KG1 (cell line): ENCODE data around the gene KAT2A.
"Not testable (repeated sequence)": the region's sequence is repeated elsewhere in the genome, so short reads cannot be mapped to it uniquely, and the experiment has no call there.

ENCODE experiments used
- DNase-seq: peaks from one replicate; lab custom pipeline; 2025; lab: John Stamatoyannopoulos, UW

Gene KAT2A

DNA sequence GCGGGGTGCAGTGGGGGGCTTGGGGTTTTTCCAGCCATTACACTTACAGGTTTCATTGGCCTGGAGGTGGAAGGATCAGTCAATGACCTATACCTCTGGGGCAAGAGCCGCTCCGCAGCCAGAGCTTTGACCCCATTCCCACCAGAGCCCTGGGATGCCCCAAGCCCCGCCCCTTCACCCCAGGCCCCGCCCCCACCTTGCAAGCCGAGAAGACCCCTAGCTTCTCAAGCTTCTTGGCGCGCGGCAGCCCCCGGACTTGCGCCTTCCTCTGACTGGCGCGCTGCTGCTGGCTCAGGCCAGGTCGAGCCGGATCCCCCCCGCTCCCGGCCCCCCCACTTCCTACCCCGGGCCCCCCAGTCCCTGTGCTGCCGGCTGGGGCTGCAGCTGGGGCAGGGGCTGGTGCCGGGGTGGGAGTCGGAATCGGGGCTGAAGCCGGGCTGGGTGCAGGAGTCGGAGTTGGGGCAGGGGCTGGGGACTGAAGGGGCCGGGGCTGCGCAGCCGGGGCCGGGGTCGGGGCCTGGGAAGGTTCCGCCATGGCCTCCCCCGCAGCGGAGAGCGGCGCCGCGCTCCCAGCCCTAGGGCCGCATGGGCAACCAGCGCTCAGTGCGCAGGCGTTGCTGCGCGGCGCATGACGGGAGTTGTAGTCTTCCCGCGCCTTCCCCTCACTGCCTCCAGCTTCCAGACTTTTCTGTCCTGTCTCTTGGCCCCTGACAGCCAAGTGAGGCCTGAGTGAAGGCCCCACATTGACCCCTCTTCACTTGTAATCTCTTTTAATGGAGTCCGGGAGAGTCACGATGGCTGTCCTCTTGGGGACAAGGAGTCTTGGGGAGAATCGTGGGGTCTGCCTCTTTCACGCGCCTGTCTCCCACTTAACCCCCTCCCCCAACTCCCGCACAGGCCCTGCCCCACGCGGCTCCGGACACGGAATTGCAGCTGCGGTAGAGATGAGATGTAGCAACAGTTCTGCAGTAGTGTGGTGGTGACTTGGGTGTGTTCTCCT is at the start of gene KAT2A:
Gene KAT2A (minus strand): TSS at position 598 of the 1,000 bp plus-strand sequence. CDS start 63 bp downstream, at position 535.
- DNase-seq, result peak; percentile 79

DNA sequence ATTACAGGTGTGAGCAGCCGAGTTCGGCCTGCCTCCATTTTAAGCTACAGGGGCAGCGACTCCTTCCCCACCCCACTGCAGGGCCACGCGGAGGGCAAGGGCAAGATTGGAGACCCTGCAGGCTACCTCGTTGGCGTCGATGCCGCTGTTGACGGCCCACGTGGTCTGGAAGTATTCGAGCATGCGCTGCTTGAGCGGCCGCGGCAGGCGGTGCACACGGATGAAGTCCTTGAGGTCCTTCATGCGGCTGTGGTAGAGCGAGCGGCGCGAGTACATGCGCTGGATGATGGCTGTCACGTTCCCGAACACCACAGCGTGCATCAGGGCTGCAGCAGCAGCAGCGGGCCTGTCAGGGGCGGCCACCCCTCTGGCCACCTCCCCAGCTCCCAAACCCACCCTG is 48.2 kb upstream of the KAT2A start:
- no peak for DNase-seq

DNA sequence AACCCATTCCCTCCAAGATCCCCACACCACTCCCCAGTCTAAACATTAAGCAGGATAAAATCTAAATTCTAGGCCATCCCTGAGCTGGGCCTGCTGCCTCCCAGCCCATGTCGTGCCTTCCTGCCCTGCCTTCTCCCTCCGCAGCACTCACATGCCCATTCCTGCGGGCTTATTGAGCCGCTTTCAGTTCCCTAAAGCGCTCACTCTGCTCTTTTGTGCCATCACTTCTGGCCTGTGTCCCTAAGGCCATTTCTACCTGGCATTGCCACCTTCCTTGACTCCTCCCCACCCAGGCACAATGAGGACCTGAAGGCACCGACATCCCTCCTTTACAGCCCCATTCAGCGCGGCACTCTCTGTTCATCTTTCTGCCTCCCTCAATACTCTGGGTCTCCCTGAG is 46.6 kb upstream of the KAT2A start:
- DNase-seq, result no peak

DNA sequence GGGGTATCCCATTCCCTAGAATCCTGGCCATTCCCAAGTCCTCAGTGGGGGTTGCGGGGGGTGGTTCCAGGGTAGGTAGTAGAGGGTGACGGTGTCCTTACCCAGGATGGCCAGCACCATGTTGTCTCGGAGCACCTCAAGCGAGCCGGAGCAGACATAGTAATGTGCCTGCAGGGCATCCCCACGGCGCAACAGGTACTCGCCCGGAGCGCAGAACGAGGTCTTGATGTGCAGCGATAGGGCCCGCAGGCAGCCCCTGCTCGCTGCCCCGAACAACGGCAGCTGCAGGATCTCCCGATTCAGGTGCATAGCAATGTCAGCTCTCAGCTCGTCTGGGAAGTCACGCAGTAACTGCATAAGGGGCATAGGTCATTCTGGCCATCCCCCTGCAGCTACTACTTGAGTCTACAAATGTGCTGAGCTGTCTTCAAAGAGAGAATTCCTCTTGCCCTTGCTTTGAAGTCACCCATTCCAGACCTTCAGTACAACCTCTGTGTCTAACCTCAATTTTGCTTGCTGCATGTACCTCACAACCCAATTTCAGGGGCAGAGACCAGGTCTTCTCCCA is 45.1 kb upstream of the KAT2A start:
- DNase-seq, result no peak

DNA sequence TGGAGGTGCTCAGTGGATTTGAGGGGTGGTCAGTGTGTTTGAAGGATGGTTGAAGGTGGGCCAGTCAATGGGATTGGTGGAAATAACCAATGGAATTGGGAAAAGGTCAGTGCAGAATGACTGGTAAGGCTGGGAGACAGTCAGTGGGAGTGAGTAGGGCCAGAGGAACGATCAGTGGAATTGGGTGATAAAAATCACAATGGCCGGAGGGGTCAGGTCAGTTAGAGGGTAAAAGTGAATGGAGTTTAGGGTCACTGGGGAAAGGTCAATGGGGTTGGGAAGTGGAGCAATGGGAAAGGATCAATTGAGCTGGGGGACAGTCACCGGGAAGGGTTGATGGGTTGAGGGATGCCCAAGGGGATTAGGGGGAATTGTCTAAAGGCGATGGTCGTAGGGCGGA is 44.6 kb upstream of the KAT2A start:
- DNase-seq, result no peak

DNA sequence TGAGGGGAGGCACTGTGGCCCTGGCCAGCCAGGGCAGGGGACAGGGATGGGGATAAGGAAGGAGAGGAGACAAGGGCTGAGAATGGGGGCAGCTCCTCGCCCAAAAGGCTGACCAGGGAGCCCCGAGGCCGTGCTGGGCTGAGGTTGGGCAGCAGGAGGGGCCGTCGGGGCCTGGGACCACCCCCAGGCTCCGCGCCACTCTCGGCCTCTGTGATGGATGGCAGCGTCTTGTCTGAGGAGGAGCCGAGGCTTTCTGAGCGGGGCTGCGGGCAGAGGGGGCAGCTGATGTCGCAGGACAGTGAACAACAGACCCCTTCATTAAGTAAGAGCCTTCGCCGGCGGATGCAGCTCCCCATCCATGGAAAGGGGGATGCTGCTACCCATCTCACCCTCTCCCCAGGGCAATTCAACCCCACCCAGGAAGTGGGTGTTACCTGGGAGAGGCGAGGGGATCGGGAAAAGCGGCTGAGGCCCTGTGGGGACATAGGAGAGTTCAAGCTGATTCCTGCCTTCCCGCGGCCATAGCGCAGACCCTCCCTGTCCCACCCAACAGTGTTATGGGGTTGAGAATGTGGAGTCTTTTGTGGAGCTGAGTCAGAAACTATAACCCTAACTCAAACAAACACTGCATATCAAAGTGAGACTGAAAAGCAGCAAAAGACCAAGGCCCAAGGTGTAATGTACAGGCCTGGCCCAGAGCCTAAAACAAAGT is 42.7 kb upstream of the KAT2A start:
- no peak for DNase-seq

DNA sequence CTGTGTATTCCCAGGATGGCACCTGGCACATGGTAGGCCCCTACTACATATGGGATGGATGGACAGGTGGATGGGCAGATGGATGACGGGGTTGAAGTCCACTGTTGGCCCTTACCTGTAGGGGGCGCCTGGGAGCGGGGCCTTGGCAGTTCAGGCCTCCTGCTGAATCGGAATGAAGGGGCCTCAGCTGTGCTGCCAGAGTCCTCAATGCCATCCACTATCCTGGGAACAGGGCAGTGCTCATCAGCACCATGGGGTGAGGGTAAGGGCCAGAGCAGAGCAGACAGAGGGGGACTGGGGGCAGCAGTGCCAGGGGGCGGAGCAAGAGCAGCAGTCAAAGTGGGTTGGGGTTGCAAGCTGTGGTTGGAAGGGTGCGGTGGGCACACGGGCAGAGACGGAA is 41.9 kb upstream of the KAT2A start:
- DNase-seq, result peak; percentile 4

DNA sequence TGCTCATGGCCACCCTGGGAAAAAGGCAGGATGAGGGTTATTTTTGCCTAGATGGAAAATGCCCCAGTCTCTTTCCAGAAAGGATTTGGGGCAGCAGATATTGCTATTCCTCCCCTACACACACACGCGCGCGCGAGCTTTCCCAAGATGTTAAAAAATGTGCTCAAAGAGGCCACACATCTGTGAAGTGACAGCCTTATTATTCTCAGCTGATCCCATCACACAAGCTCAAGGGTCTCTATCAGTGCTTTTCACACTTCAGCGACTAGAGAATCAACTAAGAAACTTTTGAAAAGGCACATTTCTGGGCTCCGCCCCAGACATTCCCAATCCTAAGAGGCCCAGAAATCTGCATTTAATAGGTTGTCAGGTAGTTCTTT is 39.4 kb upstream of the KAT2A start:
- no peak for DNase-seq

DNA sequence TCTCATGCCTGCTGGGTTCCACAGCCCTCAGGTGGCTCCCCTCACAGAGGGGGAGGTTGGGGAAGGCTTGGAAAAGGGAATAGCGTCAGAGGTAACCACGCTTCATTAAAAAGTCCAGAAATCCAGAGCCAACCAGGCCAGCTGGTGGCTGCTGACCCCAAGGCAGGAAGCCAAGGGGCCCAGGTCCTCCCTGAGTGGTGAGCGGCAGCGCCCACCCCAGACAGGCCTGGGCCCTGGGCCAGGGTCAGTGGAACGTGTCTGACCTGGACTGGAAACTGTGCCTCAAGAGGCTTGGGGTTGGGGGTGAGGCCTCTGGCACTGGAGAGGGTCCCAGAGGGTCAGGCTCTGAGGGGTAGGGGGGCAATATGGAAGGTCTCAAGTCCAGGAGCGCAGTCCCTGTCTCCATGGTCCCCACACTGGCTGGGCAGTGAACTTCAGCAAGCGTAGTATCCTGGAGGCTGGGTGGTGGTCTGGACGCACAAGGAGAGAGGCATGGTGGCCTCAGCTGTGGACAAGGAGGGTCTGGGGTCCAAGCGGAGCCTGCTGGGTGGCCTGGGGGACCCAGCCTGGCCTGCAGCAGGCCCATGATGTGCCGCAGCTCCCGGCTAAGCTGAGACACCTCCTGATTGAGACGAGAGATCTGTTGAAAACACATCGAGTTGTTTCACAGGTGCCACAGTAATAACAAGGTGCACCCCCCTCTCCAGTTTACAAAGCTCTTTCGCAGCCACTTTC is 38.8 kb upstream of the KAT2A start:
- DNase-seq, result no peak

DNA sequence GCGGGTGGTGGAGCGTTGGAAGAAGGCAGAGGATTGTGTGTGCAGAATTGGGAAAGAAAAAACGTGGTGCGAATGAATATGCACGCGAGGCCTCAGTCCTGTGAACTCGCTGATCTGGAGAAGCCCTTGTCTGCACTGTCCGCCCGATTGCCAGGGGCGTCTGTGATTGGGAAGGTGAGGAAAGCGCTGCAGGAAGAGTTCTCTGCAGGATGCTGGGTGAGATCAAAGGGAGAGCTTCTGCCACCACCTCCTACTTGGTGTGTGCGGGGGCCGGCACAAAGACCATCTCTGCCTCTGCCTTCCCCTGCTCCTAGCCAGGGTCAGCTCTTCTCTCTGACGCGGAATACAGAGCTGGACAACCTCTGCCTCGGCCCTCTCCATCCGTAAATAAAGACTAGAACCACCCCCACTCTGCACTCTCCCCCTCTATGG is 34.5 kb upstream of the KAT2A start:
- DNase-seq, result no peak

DNA sequence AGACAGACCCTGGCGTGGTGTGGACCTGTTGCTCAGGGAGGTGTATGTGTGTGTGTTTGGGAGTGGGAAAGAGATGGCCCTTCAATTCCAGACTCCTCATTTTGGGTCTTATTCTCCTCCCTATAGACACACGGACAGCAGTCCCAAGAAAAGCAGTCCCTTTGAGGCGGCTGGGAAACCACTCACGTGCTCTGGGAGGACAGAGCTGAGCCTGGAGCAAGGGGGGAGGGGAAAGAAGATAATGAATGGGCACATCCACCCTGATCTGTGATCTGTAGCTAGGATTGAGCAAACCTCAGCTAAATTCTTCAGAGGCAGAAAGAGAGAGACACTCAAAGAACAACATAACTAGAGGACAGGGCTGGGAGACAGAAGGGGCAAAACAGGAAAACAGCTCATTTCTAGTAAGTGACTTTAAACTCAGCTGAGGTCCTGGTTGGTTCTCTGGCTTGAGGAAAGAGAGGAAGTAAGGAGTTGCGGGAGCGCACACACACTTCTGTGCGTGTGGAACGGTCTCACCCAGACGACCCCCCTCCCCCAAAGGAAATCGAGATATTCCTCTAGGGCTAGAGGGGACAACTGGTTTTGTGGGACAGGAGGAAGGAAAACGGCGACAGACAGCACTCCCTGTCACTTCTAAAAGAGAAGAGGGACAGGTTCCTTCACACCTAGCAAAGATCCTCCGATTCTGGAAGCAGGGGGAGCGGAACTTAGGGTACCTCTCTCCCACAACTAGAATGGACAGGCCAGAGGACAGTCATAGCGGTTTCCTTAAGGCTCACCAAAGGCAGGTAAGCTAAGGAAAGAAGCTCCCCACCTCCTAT is 33.0 kb upstream of the KAT2A start:
- no peak for DNase-seq

DNA sequence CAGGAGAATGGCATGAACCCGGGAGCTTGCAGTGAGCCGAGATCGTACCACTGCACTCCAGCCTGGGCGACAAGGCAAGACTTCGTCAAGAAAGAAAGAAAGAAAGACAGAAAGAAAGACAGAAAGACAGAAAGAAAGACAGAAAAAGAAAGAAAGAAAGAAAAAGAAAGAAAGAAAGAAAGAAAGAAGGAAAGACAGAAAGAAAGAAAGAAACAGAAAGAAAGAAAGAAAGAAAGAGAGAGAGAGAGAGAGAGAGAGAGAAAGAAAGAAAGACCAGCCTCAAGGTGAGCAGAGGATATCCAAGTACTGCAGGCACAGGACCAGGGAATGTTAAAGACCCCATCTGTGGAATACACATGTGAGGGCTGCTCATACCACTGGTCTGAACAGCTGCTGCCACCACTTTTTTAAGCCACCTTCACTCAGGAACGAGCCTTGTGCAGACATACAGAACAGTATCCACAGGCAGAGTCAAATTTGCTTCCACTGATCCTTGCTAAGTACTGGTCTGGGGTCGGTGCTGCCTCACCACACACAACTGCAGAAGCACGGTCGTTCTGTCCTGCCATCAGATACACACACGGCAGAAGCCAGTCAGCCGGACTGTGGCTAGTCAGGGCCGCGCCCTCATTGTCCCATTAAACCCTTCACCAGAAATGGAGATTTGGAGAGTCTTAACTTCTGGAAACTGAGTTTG is 25.9 kb upstream of the KAT2A start:
- no peak for DNase-seq

DNA sequence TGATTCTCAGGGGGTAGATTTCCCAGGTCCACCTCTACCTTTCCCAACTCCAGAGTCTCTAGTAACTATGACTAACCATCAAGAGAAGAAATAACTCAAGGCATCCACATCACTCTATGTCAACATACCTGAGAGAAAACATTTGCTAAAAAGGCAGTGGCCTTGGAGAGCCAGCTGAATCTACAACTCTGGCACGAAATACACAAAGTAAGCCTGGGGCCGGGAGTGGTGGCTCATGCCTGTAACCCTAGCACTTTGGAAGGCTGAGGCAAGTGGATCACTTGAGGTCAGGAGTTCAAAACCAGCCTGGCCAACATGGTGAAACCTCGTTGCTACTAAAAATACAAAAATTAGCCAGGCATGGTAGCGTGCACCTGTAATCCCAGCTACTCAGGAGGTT is 22.0 kb upstream of the KAT2A start:
- DNase-seq, result not testable (repeated sequence)

DNA sequence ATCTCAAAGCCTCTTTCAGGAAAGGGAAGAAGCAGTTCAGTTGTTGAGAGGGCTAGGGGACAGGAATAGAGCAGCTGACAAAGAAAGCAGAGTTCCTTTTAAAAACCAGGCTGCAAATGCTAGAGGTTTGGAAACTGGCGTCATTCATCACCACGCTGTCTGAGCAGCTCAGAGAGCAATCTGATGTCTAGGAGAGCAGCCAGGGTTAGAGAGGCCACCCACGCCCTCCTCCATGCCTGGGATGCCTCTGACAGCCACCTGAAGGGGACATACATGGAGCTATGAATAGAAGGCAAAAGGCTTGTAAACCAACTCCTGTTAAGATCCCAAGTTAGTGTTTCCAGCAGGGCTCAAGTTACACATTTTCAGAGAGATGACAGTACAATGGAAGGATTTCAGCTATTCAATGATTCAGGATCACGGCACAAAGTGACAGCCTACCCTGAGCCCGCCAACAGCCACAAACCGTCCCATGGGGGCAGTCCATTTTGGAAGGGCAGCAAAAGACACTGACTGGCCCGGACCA is 21.3 kb upstream of the KAT2A start:
- DNase-seq, result no peak

DNA sequence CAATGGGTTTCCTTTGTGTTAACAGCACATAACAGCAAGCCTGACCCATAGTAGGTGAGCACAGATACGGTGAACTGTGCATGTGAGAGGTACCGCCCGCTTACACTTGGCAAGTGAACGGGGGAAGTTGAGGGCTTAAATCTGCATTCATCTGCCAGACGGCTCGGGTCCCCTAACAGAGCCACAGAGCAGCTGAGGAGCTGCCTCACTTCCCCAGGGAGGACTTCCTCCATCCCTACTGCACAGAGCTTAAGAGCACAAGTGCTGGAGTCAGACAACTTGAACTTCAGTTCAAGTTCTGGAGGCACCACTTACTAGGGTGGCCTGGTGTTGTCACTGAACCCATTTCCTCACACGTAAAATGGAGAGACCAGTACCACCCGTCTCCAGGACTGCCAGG is 20.2 kb upstream of the KAT2A start:
- DNase-seq, result no peak

DNA sequence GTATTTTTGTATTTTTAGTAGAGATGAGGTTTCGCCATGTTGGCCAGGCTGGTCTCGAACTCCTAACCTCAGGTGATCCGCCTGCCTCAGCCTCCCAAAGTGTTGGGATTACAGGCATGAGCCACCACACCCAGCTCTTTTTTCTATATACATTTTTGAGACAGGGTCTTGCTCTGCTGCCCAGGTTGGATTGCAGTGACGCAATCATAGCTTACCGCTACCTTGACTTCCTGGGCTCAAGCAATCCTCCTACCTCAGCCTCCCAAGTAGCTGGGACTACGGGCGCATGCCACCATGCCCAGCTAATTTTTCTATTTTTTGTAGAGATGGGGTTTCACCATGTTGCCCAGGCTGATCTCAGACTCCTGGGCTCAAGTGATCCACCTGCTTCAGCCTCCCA is 19.5 kb upstream of the KAT2A start:
- not testable (repeated sequence) for DNase-seq

DNA sequence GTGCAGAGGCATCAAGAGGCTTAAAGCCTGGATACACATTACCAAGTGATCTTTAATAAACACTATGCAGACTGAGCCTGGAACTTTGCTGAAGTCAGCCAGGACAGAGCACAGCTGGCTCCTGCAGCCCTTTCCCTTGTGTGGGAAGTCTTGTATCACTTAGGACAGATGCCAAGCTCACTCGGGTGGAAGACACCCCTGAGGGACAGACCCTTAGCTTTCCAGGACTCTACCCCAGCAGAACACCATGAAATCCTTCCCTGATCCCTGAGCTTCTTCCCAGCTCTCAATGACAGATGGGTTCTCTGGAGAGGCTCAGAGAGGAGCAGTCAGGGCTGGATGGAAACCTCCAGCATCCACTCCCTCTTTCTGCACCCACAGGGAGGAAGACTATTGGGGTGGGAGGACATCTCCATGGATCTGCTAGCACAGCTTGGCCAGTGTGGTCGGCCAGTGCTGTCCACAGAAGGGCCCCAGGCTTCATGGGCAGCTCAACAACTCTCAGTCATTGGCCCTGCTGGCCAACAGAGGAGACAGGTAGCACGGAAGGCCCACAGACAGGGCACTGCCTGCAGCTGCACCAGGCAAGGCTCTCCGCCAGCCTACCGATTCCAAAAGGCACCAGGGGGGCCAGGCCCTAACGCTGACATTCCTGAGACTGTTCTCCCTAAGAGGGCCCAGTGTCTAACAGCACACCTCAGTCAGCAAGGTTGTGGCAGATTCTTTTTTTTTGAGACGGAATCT is 17.8 kb upstream of the KAT2A start:
- DNase-seq, result no peak

DNA sequence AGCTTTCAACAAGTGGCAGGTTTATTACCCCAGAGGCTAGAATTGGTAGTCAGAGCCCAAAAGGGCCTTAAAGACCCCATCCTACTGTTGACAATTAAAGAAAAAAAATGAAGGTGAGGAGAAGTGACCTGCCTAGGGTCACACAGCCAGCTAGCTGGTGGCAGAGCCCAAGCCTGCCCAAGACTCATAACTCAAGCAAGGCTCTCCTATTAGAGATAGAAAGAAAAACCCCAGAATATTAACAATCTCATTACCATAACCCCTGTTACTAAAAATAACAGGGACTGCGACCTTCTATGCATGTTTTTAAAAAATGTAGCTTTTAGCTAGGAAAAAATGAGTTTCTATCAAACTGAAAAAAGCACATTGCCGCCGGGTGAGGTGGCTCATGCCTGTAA is 15.5 kb upstream of the KAT2A start:
- no peak for DNase-seq
